GM18519 (cell line): Measurements from ENCODE around the gene VCX2.
"Not testable (repeated sequence)": the region's sequence is repeated elsewhere in the genome, so short reads cannot be mapped to it uniquely, and the experiment has no call there.

Source experiments
- ATAC-seq: cut with Tn5 transposase; IDR thresholded peaks from one replicate; pipeline ENCODE4 v1.9.1; 2021; ENCODE audit warnings: mild to moderate bottlenecking, moderate library complexity; ENCODE audit not compliant: unreplicated experiment, low FRiP score

The VCX2 gene

GRCh38 chrX:8125566-8125965, 45.5 kb downstream of the VCX2 start:
- no peak for ATAC-seq

GRCh38 chrX:8122538-8122937, 48.5 kb downstream of the VCX2 start:
- ATAC-seq, result no peak

DNA sequence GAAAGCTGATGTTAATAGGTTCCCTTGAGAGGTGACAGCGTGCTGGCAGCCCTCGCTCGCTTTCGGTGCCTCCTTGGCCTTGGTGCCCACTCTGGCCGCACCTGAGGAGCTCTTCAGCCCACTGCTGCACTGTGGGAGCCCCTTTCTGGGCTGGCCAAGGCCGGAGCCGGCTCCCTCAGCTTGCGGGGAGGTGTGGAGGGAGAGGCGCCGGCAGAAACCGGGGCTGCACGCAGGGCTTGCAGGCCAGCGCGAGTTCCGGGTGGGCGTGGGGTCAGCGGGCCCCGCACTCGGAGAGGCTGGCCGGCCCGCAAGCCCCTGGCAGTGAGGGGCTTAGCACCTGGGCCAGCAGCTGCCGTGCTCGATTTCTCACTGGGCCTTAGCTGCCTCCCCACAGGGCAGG, 49.7 kb downstream of the VCX2 start:
- ATAC-seq, result not testable (repeated sequence)
